Adipocyte (in vitro differentiated cells): ENCODE results near the gene CDK10.
"Not testable (repeated sequence)": the region's sequence is repeated elsewhere in the genome, so short reads cannot be mapped to it uniquely, and the experiment has no call there.

Source experiments
- DNase-seq: peaks from one replicate; pipeline ENCODE4 v3.0.0-alpha.2; 2015; ENCODE audit warnings: low read depth
- H3K27me3 ChIP-seq: replicated peaks from 2 replicates; pipeline ENCODE4 v1.7.0; 2013; ENCODE audit warnings: mild to moderate bottlenecking, low read length, moderate library complexity; ENCODE audit not compliant: control insufficient read depth, insufficient read depth
- H3K36me3 ChIP-seq: 2 replicates; pipeline ENCODE4 v1.7.0; 2013; ENCODE audit warnings: low read length, mild to moderate bottlenecking, moderate library complexity; ENCODE audit not compliant: control insufficient read depth, insufficient read depth, severe bottlenecking
- H3K4me1 ChIP-seq: 2 replicates; pipeline ENCODE4 v1.7.0; 2013; ENCODE audit warnings: mild to moderate bottlenecking, low read length, moderate library complexity; ENCODE audit not compliant: control insufficient read depth, insufficient read depth
- H3K4me3 ChIP-seq: 2 replicates; pipeline ENCODE4 v1.7.0; 2013; ENCODE audit warnings: mild to moderate bottlenecking, low read length, moderate library complexity
- H3K9ac ChIP-seq: 2 replicates; pipeline ENCODE4 v1.7.0; 2013; ENCODE audit warnings: mild to moderate bottlenecking, low read length, moderate library complexity
- H3K9me3 ChIP-seq: 2 replicates; pipeline ENCODE4 v1.7.0; 2013; ENCODE audit warnings: mild to moderate bottlenecking, low read length, moderate library complexity; ENCODE audit not compliant: control insufficient read depth

Gene CDK10

DNA sequence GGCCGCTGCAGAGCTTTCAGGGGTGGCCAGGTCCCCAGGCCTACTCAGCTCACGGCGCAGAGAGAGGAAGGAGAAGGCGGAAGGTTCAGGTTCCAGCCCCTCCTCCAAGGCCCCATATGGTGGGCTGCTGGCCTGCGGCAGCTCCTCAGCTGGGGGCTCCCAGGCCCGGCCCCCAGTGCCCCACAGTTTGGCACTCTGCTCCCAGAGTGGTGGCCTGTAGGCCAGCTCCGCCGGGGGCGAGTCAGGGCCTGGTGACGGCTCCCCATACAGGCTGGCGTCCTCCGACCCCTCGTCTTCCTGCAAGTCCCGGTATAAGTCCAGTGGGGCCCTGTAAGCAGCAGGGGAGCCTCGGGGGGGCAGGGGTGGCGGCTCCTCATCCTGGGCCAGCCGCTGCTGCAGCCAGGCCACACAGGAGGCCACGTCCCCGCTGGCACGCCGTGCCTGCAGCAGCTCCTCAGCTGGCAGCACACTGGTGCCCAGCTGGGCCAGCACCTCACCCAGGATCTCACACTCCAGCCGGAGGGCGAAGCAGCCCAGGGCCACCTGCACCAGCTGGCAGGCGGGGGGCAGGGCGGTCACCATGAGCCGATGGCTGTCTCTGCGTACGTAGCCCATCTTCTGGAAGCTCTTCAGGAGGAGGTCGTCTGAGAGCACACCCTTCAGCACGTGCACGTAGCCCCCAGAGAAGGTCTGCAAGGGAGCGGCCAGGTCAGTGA is 11.3 kb downstream of the CDK10 start:
- H3K9me3 ChIP-seq: no peaks in the 10 kb centered on the region
- no peak overlapping the region for H3K9ac ChIP-seq
- H3K4me3 ChIP-seq: no peak overlapping the region
- peaks cover 11% of the 10 kb centered on the region for H3K4me1 ChIP-seq
- DNase-seq: no peak
- no peaks in the 10 kb centered on the region for H3K27me3 ChIP-seq
- H3K36me3 ChIP-seq: peaks cover 19% of the 10 kb centered on the region

- H3K27me3 ChIP-seq, DNase-seq, H3K4me3 ChIP-seq, H3K9me3 ChIP-seq, H3K9ac ChIP-seq: not testable (repeated sequence)
- Histone ChIP-seq H3K36me3 (peaks cover 12% of the 10 kb centered on the region), H3K4me1 (peaks cover 11% of the 10 kb centered on the region)
Measured at GRCh38 chr16:89698717-89699116, 12.2 kb downstream of the CDK10 start.

DNA sequence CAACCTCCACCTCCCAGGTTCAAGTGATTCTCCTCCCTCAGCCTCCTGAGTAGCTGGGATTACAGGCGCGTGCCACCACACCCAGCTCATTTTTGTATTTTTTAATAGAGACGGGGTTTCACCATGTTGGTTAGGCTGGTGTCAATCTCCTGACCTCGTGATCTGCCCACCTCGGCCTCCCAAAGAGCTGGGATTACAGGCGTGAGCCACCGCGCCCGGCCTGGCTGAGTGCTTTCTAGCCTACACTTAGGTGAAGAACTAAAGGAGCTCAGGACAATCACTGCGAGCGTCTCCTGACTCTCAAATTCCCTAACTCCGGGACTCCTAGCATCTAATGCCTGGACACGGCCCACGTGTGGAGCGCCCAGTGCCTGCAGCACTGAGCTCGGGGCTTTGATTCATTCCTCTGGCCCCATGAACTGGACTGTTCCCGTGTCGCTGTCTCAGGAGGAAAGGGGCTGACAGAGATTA is 13.2 kb downstream of the CDK10 start:
- not testable (repeated sequence) for H3K4me3 ChIP-seq, H3K9me3 ChIP-seq, DNase-seq, H3K27me3 ChIP-seq, H3K9ac ChIP-seq, H3K36me3 ChIP-seq
- peaks cover 11% of the 10 kb centered on the region for H3K4me1 ChIP-seq

DNA sequence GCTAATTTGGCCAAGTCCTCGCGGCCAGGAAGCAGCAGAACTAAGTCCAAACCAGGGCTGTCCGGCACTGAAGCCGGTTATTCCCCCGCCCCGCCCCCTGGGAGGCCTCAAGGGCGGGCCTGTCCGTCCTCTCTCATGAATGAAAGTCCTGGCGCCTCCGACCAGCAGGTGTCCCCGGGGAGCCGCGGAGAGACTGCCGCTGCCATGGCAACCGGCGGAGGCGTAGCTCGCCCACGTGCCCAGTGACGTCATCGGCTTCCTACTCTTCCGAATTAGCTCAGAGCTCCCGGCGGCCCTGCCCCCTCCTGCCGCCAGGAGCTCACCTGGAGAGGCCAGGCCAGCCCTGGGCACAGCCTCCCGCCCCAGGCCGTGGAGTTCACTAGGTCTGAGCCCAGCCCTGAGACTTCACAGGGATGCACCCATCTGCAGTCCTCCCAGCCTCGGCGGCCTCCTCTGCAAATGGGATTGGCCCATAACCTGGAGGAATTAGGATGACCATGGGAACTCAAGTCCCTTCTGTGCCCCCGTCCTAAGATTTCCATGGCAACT is 13.7 kb downstream of the CDK10 start:
- Histone ChIP-seq H3K4me3 (peak overlapping the region; percentile 78), H3K4me1 (peaks cover 11% of the 10 kb centered on the region), H3K36me3 (no peaks in the 10 kb centered on the region), H3K9ac (peak overlapping the region; percentile 76), H3K9me3 (no peaks in the 10 kb centered on the region), H3K27me3 (no peaks in the 10 kb centered on the region)
- DNase-seq: peak; percentile 99

GRCh38 chr16:89700649-89701424 is 14.3 kb downstream of the CDK10 start:
- no peaks in the 10 kb centered on the region for H3K9me3 ChIP-seq

GRCh38 chr16:89701425-89702406 is 15.2 kb downstream of the CDK10 start, which contains the start of gene SPATA2L:
Gene SPATA2L, minus strand, starts transcription at chr16:89701705. Its CDS starts 473 bp downstream, at chr16:89701232.
- DNase-seq: peak; percentile 92
- H3K4me1 ChIP-seq: peaks cover 11% of the 10 kb centered on the region
- H3K27me3 ChIP-seq: no peaks in the 10 kb centered on the region
- H3K4me3 ChIP-seq: peak within 1 kb of the TSS; percentile 78
- H3K9ac ChIP-seq: peak within 1 kb of the TSS; percentile 76
- H3K9me3 ChIP-seq: no peaks in the 10 kb centered on the region
- H3K36me3 ChIP-seq: no peaks in the 10 kb centered on the region

More at GRCh38 chr16:89700649-89701424, 14.3 kb downstream of the CDK10 start:
- H3K36me3 ChIP-seq: no peaks in the 10 kb centered on the region
- H3K9ac ChIP-seq: peak overlapping the region; percentile 76
- peak overlapping the region; percentile 78 for H3K4me3 ChIP-seq
- no peaks in the 10 kb centered on the region for H3K27me3 ChIP-seq
- peaks cover 11% of the 10 kb centered on the region for H3K4me1 ChIP-seq
- DNase-seq: peak; percentile 69

- Histone ChIP-seq H3K9me3 (no peaks in the 10 kb centered on the region), H3K9ac (no peak overlapping the region), H3K4me3 (no peak overlapping the region), H3K36me3 (peaks cover 9% of the 10 kb centered on the region), H3K4me1 (peaks cover 11% of the 10 kb centered on the region), H3K27me3 (no peaks in the 10 kb centered on the region)
- no peak for DNase-seq
Measured at GRCh38 chr16:89704281-89704680, 17.8 kb downstream of the CDK10 start.

DNA sequence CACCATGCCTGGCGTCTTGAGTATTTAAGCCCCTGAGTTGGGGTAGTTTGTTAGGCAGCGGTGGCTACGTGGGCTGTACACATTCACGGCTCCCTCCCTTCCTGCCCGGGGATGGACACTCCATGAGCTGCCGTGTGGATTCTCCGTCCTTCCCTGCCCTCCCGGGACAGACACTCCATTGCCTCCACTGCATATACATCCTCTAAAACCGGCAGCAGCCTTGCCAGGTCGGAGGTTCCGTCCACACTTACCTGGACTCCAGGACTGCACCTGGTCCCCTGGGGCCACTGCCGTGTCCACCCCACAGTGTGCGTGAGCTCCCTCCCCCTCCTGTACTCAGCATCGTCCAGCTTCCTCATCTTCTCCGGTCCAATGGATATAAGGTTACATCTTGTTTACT is 18.5 kb downstream of the CDK10 start:
- no peak overlapping the region for H3K9ac ChIP-seq
- peaks cover 8% of the 10 kb centered on the region for H3K4me1 ChIP-seq
- H3K4me3 ChIP-seq: no peak overlapping the region
- DNase-seq: no peak
- no peaks in the 10 kb centered on the region for H3K9me3 ChIP-seq
- no peaks in the 10 kb centered on the region for H3K27me3 ChIP-seq
- H3K36me3 ChIP-seq: peaks cover 11% of the 10 kb centered on the region

DNA sequence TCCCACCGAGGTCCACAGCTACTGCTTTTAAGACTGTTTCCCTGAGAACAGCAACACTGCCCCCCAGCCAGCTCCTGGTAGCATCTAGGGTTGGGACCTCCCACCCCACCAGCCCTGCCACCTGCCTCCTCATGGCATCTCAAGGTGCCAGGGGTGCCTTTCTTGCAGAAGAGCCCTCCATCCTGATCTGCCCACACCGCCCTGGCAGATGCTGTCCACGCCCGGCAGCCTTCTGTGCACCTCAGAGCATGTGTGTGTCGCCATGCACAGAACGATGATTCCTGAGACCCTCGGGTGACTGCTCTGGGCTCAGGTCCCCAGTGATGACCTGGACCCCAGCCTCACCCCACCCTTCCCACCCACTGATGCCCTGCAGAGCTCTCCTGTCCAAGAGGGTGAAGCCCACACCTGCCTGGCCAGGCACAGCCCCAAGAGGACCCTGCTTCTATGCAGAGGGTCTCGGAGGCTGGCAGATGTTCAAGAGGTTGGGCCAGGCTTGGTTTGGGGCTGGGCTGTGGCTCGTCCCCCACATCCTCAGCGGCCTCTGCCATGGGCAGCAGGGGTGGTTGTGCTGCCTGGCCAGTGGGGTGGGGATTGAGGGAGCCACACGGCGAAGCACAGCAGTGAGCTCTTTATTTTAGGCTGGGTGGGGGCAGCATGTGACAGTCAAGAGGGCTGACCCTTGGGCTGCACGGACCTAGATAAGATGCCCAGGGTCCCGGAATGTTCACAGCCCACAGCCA is 20.2 kb downstream of the CDK10 start:
- H3K9ac ChIP-seq: peak overlapping the region; percentile 68
- H3K4me1 ChIP-seq: no peaks in the 10 kb centered on the region
- H3K27me3 ChIP-seq: no peaks in the 10 kb centered on the region
- DNase-seq: no peak
- H3K9me3 ChIP-seq: no peaks in the 10 kb centered on the region
- H3K36me3 ChIP-seq: peaks cover 11% of the 10 kb centered on the region
- H3K4me3 ChIP-seq: no peak overlapping the region

GRCh38 chr16:89707695-89708094 is 21.2 kb downstream of the CDK10 start:
- Histone ChIP-seq H3K4me3 (no peak overlapping the region), H3K36me3 (peaks cover 11% of the 10 kb centered on the region), H3K4me1 (no peaks in the 10 kb centered on the region), H3K9ac (no peak overlapping the region), H3K27me3 (no peaks in the 10 kb centered on the region), H3K9me3 (no peaks in the 10 kb centered on the region)
- DNase-seq: no peak
